ENCODE data around the gene TTC23. TPM values are rescaled to one million over a fixed set of nuclear protein-coding genes. Genes with fewer than 3 reads are reported as not detected.

The TTC23 gene
- total RNA-seq, 1 experiment from 2014 or later: 17.8 TPM

DNA sequence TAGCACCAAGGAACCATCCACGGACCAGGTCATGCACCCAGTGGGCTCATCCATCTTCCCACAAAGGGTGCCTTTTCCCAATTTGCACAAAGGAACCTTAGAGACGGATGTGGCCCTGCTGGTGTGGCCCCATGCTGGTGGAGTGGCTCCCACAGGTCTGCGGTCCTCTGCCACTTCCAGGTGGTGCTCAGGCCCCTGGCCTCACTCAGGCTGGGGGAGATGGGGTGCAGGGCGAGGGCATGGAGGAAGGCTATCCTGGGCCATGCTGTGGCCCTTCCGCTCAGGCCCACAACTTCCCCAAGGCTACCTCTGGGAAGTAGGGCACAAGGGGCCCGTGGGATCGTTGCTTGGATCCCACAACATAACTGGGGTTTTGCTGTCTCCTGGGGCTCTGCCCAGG lies 149.7 kb downstream of the TTC23 start:
- Mint-ChIP-seq H3K4me1 (peaks cover 5% of the 10 kb centered on the region), H3K27me3 (ENCODE audit: low read depth) (peaks cover 53% of the 10 kb centered on the region), H3K4me3 (peak overlapping the region; percentile 46), H3K36me3 (no peaks in the 10 kb centered on the region), H3K9me3 (no peaks in the 10 kb centered on the region), H3K27ac (no peak overlapping the region)
- CTCF ChIA-PET: interaction anchor here (1.1 to 2.4 kb wide), 9 partner anchors 9 to 116 kb away, joined by 3 to 13 read pairs (median 10); no protein-coding TSS in a partner anchor
- DNase-seq (ENCODE audit: low spot score) (no peak), ATAC-seq (no peak)
- POLR2A ChIA-PET: no interaction called here
- TF ChIP-seq NR2C2 (CRISPR knock-in tag; IDR thresholded peaks at IDR 0.05) (no peak), ZNF423 (CRISPR knock-in tag; IDR thresholded peaks at IDR 0.05) (no peak), SMAD4 (CRISPR knock-in tag; IDR thresholded peaks at IDR 0.05) (no peak), ZNF232 (CRISPR knock-in tag; IDR thresholded peaks at IDR 0.05) (no peak), PRRX2 (CRISPR knock-in tag; IDR thresholded peaks at IDR 0.05) (no peak), ZNF121 (CRISPR knock-in tag; IDR thresholded peaks at IDR 0.05) (no peak), ZNF263 (CRISPR knock-in tag; IDR thresholded peaks at IDR 0.05; ENCODE audit: low read depth) (no peak), ZNF219 (CRISPR knock-in tag; IDR thresholded peaks at IDR 0.05; ENCODE audit: borderline replicate concordance) (no peak), NFE2L1 (CRISPR knock-in tag; IDR thresholded peaks at IDR 0.05) (no peak), GTF2I (CRISPR knock-in tag; conservative IDR thresholded peaks at IDR 0.05) (no peak), ETV6 (CRISPR knock-in tag; IDR thresholded peaks at IDR 0.05) (no peak)
- TF ChIP-seq, protein P1, sequence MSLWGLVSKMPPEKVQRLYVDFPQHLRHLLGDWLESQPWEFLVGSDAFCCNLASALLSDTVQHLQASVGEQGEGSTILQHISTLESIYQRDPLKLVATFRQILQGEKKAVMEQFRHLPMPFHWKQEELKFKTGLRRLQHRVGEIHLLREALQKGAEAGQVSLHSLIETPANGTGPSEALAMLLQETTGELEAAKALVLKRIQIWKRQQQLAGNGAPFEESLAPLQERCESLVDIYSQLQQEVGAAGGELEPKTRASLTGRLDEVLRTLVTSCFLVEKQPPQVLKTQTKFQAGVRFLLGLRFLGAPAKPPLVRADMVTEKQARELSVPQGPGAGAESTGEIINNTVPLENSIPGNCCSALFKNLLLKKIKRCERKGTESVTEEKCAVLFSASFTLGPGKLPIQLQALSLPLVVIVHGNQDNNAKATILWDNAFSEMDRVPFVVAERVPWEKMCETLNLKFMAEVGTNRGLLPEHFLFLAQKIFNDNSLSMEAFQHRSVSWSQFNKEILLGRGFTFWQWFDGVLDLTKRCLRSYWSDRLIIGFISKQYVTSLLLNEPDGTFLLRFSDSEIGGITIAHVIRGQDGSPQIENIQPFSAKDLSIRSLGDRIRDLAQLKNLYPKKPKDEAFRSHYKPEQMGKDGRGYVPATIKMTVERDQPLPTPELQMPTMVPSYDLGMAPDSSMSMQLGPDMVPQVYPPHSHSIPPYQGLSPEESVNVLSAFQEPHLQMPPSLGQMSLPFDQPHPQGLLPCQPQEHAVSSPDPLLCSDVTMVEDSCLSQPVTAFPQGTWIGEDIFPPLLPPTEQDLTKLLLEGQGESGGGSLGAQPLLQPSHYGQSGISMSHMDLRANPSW (CRISPR knock-in tag; conservative IDR thresholded peaks at IDR 0.05; ENCODE audit: low read depth): no peak
- TF ChIP-seq, protein P2, sequence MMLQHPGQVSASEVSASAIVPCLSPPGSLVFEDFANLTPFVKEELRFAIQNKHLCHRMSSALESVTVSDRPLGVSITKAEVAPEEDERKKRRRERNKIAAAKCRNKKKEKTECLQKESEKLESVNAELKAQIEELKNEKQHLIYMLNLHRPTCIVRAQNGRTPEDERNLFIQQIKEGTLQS (CRISPR knock-in tag; conservative IDR thresholded peaks at IDR 0.05): no peak
- TF ChIP-seq, protein P3, sequence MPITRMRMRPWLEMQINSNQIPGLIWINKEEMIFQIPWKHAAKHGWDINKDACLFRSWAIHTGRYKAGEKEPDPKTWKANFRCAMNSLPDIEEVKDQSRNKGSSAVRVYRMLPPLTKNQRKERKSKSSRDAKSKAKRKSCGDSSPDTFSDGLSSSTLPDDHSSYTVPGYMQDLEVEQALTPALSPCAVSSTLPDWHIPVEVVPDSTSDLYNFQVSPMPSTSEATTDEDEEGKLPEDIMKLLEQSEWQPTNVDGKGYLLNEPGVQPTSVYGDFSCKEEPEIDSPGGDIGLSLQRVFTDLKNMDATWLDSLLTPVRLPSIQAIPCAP (CRISPR knock-in tag; IDR thresholded peaks at IDR 0.05): no peak
- TF ChIP-seq, protein P4, sequence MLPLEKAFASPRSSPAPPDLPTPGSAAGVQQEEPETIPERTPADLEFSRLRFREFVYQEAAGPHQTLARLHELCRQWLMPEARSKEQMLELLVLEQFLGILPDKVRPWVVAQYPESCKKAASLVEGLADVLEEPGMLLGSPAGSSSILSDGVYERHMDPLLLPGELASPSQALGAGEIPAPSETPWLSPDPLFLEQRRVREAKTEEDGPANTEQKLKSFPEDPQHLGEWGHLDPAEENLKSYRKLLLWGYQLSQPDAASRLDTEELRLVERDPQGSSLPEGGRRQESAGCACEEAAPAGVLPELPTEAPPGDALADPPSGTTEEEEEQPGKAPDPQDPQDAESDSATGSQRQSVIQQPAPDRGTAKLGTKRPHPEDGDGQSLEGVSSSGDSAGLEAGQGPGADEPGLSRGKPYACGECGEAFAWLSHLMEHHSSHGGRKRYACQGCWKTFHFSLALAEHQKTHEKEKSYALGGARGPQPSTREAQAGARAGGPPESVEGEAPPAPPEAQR (CRISPR knock-in tag; IDR thresholded peaks at IDR 0.05): no peak
- TF ChIP-seq, protein P5, sequence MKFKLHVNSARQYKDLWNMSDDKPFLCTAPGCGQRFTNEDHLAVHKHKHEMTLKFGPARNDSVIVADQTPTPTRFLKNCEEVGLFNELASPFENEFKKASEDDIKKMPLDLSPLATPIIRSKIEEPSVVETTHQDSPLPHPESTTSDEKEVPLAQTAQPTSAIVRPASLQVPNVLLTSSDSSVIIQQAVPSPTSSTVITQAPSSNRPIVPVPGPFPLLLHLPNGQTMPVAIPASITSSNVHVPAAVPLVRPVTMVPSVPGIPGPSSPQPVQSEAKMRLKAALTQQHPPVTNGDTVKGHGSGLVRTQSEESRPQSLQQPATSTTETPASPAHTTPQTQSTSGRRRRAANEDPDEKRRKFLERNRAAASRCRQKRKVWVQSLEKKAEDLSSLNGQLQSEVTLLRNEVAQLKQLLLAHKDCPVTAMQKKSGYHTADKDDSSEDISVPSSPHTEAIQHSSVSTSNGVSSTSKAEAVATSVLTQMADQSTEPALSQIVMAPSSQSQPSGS (CRISPR knock-in tag; IDR thresholded peaks at IDR 0.05; ENCODE audit: borderline replicate concordance, low read depth): no peak
- TF ChIP-seq, protein P6, sequence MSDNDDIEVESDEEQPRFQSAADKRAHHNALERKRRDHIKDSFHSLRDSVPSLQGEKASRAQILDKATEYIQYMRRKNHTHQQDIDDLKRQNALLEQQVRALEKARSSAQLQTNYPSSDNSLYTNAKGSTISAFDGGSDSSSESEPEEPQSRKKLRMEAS (CRISPR knock-in tag; IDR thresholded peaks at IDR 0.05): no peak

DNA sequence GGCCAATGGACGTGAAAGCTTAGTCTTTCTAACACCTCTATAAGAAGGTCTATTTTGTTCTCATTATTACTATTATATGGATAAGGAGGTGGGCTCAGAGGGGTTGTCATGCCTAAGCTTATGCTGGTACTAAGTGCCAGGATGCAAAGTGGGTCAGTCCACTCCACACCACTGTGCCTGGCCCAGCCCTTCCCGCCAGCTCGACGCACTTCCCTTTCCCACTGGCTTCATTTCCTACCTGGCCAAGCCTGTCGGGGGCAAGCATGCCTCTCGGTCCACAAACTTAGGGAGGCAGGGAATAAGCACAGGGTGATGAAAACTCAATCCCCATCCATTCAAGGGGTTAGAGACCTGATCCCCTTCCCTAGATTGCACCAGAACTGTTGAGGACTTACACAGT lies 150.4 kb downstream of the TTC23 start:
- ATAC-seq (no peak), DNase-seq (ENCODE audit: low spot score) (no peak)
- no peaks in the 10 kb centered on the region for H3K9me3 Mint-ChIP-seq
- ChIA-PET CTCF (no interaction called here), POLR2A (no interaction called here)
- no peak overlapping the region for H3K4me3 Mint-ChIP-seq
- peaks cover 53% of the 10 kb centered on the region for H3K27me3 Mint-ChIP-seq (ENCODE audit: low read depth)
- peaks cover 5% of the 10 kb centered on the region for H3K4me1 Mint-ChIP-seq
- no peak overlapping the region for H3K27ac Mint-ChIP-seq
- no peaks in the 10 kb centered on the region for H3K36me3 Mint-ChIP-seq
- no peak for TF ChIP-seq ZNF317 (CRISPR knock-in tag; IDR thresholded peaks at IDR 0.05; ENCODE audit: borderline replicate concordance, low read depth)
- TF ChIP-seq NFYB (CRISPR knock-in tag; conservative IDR thresholded peaks at IDR 0.05; ENCODE audit: low read depth): no peak
- TF ChIP-seq TEAD1 (CRISPR knock-in tag; IDR thresholded peaks at IDR 0.05): no peak
- TF ChIP-seq, protein P6 (CRISPR knock-in tag; IDR thresholded peaks at IDR 0.05): no peak
- TF ChIP-seq, protein P7, sequence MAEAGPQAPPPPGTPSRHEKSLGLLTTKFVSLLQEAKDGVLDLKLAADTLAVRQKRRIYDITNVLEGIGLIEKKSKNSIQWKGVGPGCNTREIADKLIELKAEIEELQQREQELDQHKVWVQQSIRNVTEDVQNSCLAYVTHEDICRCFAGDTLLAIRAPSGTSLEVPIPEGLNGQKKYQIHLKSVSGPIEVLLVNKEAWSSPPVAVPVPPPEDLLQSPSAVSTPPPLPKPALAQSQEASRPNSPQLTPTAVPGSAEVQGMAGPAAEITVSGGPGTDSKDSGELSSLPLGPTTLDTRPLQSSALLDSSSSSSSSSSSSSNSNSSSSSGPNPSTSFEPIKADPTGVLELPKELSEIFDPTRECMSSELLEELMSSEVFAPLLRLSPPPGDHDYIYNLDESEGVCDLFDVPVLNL (CRISPR knock-in tag; IDR thresholded peaks at IDR 0.05; ENCODE audit: borderline replicate concordance, low read depth): no peak

All from WTC11 (cell line).